HEK293 (cell line): ENCODE results near the gene PALM2AKAP2.
A peak's percentile ranks its signal among the peaks of the same experiment; 100 is the strongest.

Experiments used
- CTCF ChIA-PET: fragments of 350-600 bp; formaldehyde crosslinking; extraction: SDS; loops from one replicate; lab custom pipeline; 2021; ENCODE audit warnings: antibody characterized with exemption; lab: Yijun Ruan, JAX
- POLR2A ChIA-PET: fragments of 300-600 bp; formaldehyde crosslinking; extraction: SDS; loops from one replicate; lab custom pipeline; 2020; ENCODE audit warnings: antibody characterized with exemption, inconsistent platforms; lab: Yijun Ruan, JAX
- H3K27ac ChIP-seq: fragments of 200-500 bp; sonication (Bioruptor generic); 2 replicates; pipeline ENCODE4 v1.5.1; 2014; ENCODE audit warnings: low read depth, low read length, control low read depth, inconsistent platforms; ENCODE audit errors: extremely low read depth
- H3K36me3 ChIP-seq, 2 experiments: fragments of 200-500 bp in 1 of 2; sonication (Bioruptor generic) in 1 of 2; 1 replicate in 1 of 2; 2 replicates in 1 of 2; pipeline ENCODE4 v1.5.1; 2014 to 2017; ENCODE audit warnings: inconsistent platforms in 2 of 2, low read length in 2 of 2; ENCODE audit not compliant: control insufficient read depth in 2 of 2, insufficient read depth in 1 of 2
- H3K4me1 ChIP-seq: fragments of 200-500 bp; sonication (Bioruptor generic); 2 replicates; pipeline ENCODE4 v1.5.1; 2014; ENCODE audit warnings: mild to moderate bottlenecking, low read length, inconsistent platforms; ENCODE audit not compliant: control insufficient read depth, insufficient read depth
- H3K4me3 ChIP-seq: 2 replicates; pipeline ENCODE4 v1.5.1; 2011; ENCODE audit warnings: low read depth, mild to moderate bottlenecking, control low read depth, low read length, moderate library complexity
- H3K9me3 ChIP-seq: fragments of 200-500 bp; sonication (Bioruptor generic); 2 replicates; pipeline ENCODE4 v1.5.1; 2014; ENCODE audit warnings: low read depth, low read length, inconsistent platforms; ENCODE audit not compliant: control insufficient read depth, insufficient read depth
- FEZF1 ChIP-seq: fragments of 450-650 bp; formaldehyde crosslinking; IDR thresholded peaks from 2 replicates; pipeline ENCODE4 v1.5.1; 2016; ENCODE audit warnings: missing biosample characterization, missing genetic modification characterization
- KLF10 ChIP-seq: fragments of 450-650 bp; IDR thresholded peaks from 2 replicates; pipeline ENCODE4 v1.5.1; 2018; ENCODE audit warnings: missing biosample characterization, mild to moderate bottlenecking, missing genetic modification characterization
- OVOL3 ChIP-seq: fragments of 450-650 bp; formaldehyde crosslinking; IDR thresholded peaks from 2 replicates; pipeline ENCODE4 v1.5.1; 2016; ENCODE audit warnings: missing biosample characterization, missing genetic modification characterization
- RBAK ChIP-seq: fragments of 450-650 bp; formaldehyde crosslinking; IDR thresholded peaks from 2 replicates; pipeline ENCODE4 v1.5.1; 2016; ENCODE audit warnings: missing biosample characterization, missing genetic modification characterization
- SALL2 ChIP-seq: fragments of 450-650 bp; formaldehyde crosslinking; IDR thresholded peaks from 2 replicates; pipeline ENCODE4 v1.5.0; 2017; ENCODE audit warnings: missing biosample characterization, mild to moderate bottlenecking, missing genetic modification characterization, borderline replicate concordance
- SP3 ChIP-seq: fragments of 450-650 bp; formaldehyde crosslinking; IDR thresholded peaks from 2 replicates; pipeline ENCODE4 v1.5.1; 2016; ENCODE audit warnings: missing biosample characterization, missing genetic modification characterization
- SP7 ChIP-seq: fragments of 450-650 bp; formaldehyde crosslinking; IDR thresholded peaks from 2 replicates; pipeline ENCODE4 v1.5.1; 2016; ENCODE audit warnings: missing biosample characterization, missing genetic modification characterization
- ZBTB17 ChIP-seq: fragments of 450-650 bp; formaldehyde crosslinking; IDR thresholded peaks from 2 replicates; pipeline ENCODE4 v1.5.1; 2016; ENCODE audit warnings: missing biosample characterization, missing genetic modification characterization
- ZBTB48 ChIP-seq: fragments of 450-650 bp; formaldehyde crosslinking; IDR thresholded peaks from 2 replicates; pipeline ENCODE4 v1.5.1; 2016; ENCODE audit warnings: missing biosample characterization, missing genetic modification characterization
- ZNF112 ChIP-seq: fragments of 450-650 bp; formaldehyde crosslinking; IDR thresholded peaks from 2 replicates; pipeline ENCODE4 v1.5.0; 2017; ENCODE audit warnings: missing biosample characterization, missing genetic modification characterization
- ZNF302 ChIP-seq: fragments of 450-650 bp; formaldehyde crosslinking; IDR thresholded peaks from 2 replicates; pipeline ENCODE4 v1.5.1; 2016; ENCODE audit warnings: missing biosample characterization, missing genetic modification characterization, low read depth
- ZNF423 ChIP-seq: fragments of 450-650 bp; formaldehyde crosslinking; IDR thresholded peaks from 2 replicates; pipeline ENCODE4 v1.5.1; 2016; ENCODE audit warnings: missing biosample characterization, missing genetic modification characterization
- ZNF433 ChIP-seq: fragments of 450-650 bp; formaldehyde crosslinking; IDR thresholded peaks from 2 replicates; pipeline ENCODE4 v1.5.1; 2016; ENCODE audit warnings: missing biosample characterization, missing genetic modification characterization, low read depth
- ZNF530 ChIP-seq: fragments of 450-650 bp; formaldehyde crosslinking; IDR thresholded peaks from 2 replicates; pipeline ENCODE4 v1.5.1; 2016; ENCODE audit warnings: low read depth, missing biosample characterization, missing genetic modification characterization
- ZNF596 ChIP-seq: fragments of 450-650 bp; IDR thresholded peaks from 2 replicates; pipeline ENCODE4 v1.5.0; 2018; ENCODE audit warnings: missing biosample characterization, mild to moderate bottlenecking, missing genetic modification characterization, moderate library complexity
- ZNF658 ChIP-seq: fragments of 450-650 bp; formaldehyde crosslinking; IDR thresholded peaks from 2 replicates; pipeline ENCODE4; 2016; ENCODE audit warnings: missing biosample characterization, missing genetic modification characterization
- ZNF677 ChIP-seq: fragments of 450-650 bp; IDR thresholded peaks from 2 replicates; pipeline ENCODE4 v1.5.0; 2018; ENCODE audit warnings: missing biosample characterization, mild to moderate bottlenecking, missing genetic modification characterization, moderate library complexity
- ZNF701 ChIP-seq: fragments of 450-650 bp; formaldehyde crosslinking; IDR thresholded peaks from 2 replicates; pipeline ENCODE4 v1.5.1; 2016; ENCODE audit warnings: missing biosample characterization, missing genetic modification characterization
- ZNF776 ChIP-seq: fragments of 450-650 bp; formaldehyde crosslinking; IDR thresholded peaks from 2 replicates; pipeline ENCODE4 v1.5.0; 2017; ENCODE audit warnings: missing biosample characterization, missing genetic modification characterization, borderline replicate concordance
- ZNF785 ChIP-seq: fragments of 450-650 bp; formaldehyde crosslinking; IDR thresholded peaks from 2 replicates; pipeline ENCODE4 v1.5.1; 2016; ENCODE audit warnings: missing biosample characterization, missing genetic modification characterization
- TF ChIP-seq, protein P1 (sequence below): fragments of 450-650 bp; formaldehyde crosslinking; IDR thresholded peaks from 2 replicates; pipeline ENCODE4 v1.5.1; 2016; ENCODE audit warnings: missing biosample characterization, missing genetic modification characterization
- TF ChIP-seq, protein P2 (sequence below): fragments of 450-650 bp; formaldehyde crosslinking; IDR thresholded peaks from 2 replicates; pipeline ENCODE4 v1.5.1; 2017; ENCODE audit warnings: missing biosample characterization, missing genetic modification characterization
- TF ChIP-seq, protein P3 (sequence below): fragments of 450-650 bp; formaldehyde crosslinking; IDR thresholded peaks from 2 replicates; pipeline ENCODE4 v1.5.1; 2016; ENCODE audit warnings: missing biosample characterization, missing genetic modification characterization, borderline replicate concordance
- TF ChIP-seq, protein P4 (sequence below): fragments of 450-650 bp; formaldehyde crosslinking; IDR thresholded peaks from 2 replicates; pipeline ENCODE4 v1.5.1; 2016; ENCODE audit warnings: missing biosample characterization, missing genetic modification characterization
- TF ChIP-seq, protein P5 (sequence below): sonication (generic); formaldehyde crosslinking; IDR thresholded peaks from 2 replicates; pipeline ENCODE4 v1.8.1; 2022; ENCODE audit warnings: mild to moderate bottlenecking, moderate library complexity, missing genetic modification reagents
- TF ChIP-seq, protein P6 (sequence below): fragments of 450-650 bp; formaldehyde crosslinking; IDR thresholded peaks from 2 replicates; pipeline ENCODE4 v1.5.1; 2017; ENCODE audit warnings: missing biosample characterization, missing genetic modification characterization

PALM2AKAP2 gene

DNA sequence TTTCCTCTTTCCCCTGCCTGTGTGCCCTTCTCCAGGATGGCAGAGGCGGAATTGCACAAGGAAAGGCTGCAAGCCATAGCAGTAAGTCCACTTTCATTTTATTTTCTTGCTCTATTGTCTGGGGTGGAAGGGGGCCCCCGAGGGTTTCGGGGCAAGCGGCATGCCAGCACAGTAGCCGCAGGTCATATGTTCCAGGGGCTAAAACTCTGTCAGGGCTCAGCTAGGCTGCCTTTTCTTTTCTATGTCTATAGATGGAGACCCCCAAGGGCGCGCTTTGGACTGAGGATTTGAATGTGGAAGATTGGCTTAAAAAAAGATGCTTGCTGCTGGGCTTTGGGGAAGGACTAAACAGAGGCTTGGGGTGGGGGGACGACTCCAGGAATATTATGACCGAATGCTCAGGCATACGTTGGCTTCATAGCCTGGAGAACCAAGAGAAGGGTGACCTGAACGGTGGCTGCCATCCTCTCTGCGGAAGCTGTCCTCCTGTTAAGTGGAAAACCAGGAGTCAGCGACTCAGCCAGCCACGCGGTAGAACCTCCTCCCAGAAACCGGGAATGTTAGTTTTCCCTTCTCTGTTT is 545 bp downstream of the PALM2AKAP2 start (continued):
- TF ChIP-seq, protein P1, sequence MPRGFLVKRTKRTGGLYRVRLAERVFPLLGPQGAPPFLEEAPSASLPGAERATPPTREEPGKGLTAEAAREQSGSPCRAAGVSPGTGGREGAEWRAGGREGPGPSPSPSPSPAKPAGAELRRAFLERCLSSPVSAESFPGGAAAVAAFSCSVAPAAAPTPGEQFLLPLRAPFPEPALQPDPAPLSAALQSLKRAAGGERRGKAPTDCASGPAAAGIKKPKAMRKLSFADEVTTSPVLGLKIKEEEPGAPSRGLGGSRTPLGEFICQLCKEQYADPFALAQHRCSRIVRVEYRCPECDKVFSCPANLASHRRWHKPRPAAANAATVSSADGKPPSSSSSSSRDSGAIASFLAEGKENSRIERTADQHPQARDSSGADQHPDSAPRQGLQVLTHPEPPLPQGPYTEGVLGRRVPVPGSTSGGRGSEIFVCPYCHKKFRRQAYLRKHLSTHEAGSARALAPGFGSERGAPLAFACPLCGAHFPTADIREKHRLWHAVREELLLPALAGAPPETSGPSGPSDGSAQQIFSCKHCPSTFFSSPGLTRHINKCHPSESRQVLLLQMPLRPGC (tag by site-specific recombination) = no peak
- TF ChIP-seq ZNF658 = no peak
- TF ChIP-seq ZBTB48 (tag by site-specific recombination) = no peak
- no peak for TF ChIP-seq ZNF302 (tag by site-specific recombination)
- TF ChIP-seq ZNF530 (tag by site-specific recombination) = no peak
- no peak for TF ChIP-seq ZNF596 (tag by site-specific recombination)
- TF ChIP-seq ZNF701 (tag by site-specific recombination) = no peak
- TF ChIP-seq KLF10 (tag by site-specific recombination) = no peak
- TF ChIP-seq OVOL3 (tag by site-specific recombination) = no peak
- no peak for TF ChIP-seq SP3
- TF ChIP-seq, protein P2, sequence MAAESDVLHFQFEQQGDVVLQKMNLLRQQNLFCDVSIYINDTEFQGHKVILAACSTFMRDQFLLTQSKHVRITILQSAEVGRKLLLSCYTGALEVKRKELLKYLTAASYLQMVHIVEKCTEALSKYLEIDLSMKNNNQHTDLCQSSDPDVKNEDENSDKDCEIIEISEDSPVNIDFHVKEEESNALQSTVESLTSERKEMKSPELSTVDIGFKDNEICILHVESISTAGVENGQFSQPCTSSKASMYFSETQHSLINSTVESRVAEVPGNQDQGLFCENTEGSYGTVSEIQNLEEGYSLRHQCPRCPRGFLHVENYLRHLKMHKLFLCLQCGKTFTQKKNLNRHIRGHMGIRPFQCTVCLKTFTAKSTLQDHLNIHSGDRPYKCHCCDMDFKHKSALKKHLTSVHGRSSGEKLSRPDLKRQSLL = no peak
- TF ChIP-seq, protein P3, sequence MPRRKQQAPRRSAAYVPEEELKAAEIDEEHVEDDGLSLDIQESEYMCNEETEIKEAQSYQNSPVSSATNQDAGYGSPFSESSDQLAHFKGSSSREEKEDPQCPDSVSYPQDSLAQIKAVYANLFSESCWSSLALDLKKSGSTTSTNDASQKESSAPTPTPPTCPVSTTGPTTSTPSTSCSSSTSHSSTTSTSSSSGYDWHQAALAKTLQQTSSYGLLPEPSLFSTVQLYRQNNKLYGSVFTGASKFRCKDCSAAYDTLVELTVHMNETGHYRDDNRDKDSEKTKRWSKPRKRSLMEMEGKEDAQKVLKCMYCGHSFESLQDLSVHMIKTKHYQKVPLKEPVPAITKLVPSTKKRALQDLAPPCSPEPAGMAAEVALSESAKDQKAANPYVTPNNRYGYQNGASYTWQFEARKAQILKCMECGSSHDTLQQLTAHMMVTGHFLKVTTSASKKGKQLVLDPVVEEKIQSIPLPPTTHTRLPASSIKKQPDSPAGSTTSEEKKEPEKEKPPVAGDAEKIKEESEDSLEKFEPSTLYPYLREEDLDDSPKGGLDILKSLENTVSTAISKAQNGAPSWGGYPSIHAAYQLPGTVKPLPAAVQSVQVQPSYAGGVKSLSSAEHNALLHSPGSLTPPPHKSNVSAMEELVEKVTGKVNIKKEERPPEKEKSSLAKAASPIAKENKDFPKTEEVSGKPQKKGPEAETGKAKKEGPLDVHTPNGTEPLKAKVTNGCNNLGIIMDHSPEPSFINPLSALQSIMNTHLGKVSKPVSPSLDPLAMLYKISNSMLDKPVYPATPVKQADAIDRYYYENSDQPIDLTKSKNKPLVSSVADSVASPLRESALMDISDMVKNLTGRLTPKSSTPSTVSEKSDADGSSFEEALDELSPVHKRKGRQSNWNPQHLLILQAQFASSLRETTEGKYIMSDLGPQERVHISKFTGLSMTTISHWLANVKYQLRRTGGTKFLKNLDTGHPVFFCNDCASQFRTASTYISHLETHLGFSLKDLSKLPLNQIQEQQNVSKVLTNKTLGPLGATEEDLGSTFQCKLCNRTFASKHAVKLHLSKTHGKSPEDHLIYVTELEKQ (tag by site-specific recombination) = no peak
- TF ChIP-seq, protein P4, sequence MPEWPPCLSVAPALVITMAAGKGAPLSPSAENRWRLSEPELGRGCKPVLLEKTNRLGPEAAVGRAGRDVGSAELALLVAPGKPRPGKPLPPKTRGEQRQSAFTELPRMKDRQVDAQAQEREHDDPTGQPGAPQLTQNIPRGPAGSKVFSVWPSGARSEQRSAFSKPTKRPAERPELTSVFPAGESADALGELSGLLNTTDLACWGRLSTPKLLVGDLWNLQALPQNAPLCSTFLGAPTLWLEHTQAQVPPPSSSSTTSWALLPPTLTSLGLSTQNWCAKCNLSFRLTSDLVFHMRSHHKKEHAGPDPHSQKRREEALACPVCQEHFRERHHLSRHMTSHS = no peak
- peak; percentile 66 for TF ChIP-seq ZBTB17
- no peak for TF ChIP-seq SP7 (tag by site-specific recombination)
- TF ChIP-seq FEZF1 = no peak
- no peak for TF ChIP-seq ZNF433 (tag by site-specific recombination)
- TF ChIP-seq, all 188 proteins: peak for 9

DNA sequence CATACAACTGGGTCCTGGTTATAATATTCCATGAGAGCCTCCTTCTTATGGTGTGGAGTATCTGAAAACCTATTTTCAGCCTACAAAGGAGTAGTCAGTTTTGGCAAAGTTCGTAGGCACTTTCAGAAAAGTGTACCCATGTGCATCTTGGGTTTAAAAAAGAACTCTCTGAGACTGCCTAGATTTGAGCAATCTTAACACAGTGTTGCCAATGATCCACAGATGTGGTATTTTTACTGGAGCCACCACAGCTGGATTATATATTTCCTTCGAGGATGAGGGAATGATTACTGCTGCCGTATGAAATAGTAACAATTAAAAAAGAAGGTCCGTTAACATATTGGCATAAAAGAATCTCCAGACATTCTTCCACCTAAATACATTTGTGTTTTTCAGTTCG is 1.1 kb downstream of the PALM2AKAP2 start:
- no peaks in the 10 kb centered on the region for H3K9me3 ChIP-seq
- POLR2A ChIA-PET = interaction anchor here (2.1 to 2.3 kb wide), 2 partner anchors 10 to 35 kb away, joined by 7 to 8 read pairs; no protein-coding TSS in a partner anchor
- H3K36me3 ChIP-seq = no peaks in the 10 kb centered on the region
- CTCF ChIA-PET = interaction anchor here (0.6 to 2.3 kb wide), 2 partner anchors 36 to 60 kb away, joined by 3 to 15 read pairs; no protein-coding TSS in a partner anchor
- H3K4me1 ChIP-seq = no peaks in the 10 kb centered on the region; the same call in 1 of the 2 replicates
- H3K27ac ChIP-seq = peak overlapping the region; percentile 76; the same call in 1 of the 2 replicates
- H3K4me3 ChIP-seq = peak overlapping the region; percentile 68
- TF ChIP-seq ZNF776 (tag by site-specific recombination) (no peak), ZNF785 (no peak), ZNF423 (tag by site-specific recombination) (no peak), RBAK (tag by site-specific recombination) (no peak), ZNF112 (tag by site-specific recombination) (no peak), ZNF677 (tag by site-specific recombination) (no peak), SALL2 (tag by site-specific recombination) (no peak)
- TF ChIP-seq, protein P5, sequence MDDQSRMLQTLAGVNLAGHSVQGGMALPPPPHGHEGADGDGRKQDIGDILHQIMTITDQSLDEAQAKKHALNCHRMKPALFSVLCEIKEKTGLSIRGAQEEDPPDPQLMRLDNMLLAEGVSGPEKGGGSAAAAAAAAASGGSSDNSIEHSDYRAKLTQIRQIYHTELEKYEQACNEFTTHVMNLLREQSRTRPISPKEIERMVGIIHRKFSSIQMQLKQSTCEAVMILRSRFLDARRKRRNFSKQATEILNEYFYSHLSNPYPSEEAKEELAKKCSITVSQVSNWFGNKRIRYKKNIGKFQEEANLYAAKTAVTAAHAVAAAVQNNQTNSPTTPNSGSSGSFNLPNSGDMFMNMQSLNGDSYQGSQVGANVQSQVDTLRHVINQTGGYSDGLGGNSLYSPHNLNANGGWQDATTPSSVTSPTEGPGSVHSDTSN (CRISPR knock-in tag) = no peak
- TF ChIP-seq, protein P6, sequence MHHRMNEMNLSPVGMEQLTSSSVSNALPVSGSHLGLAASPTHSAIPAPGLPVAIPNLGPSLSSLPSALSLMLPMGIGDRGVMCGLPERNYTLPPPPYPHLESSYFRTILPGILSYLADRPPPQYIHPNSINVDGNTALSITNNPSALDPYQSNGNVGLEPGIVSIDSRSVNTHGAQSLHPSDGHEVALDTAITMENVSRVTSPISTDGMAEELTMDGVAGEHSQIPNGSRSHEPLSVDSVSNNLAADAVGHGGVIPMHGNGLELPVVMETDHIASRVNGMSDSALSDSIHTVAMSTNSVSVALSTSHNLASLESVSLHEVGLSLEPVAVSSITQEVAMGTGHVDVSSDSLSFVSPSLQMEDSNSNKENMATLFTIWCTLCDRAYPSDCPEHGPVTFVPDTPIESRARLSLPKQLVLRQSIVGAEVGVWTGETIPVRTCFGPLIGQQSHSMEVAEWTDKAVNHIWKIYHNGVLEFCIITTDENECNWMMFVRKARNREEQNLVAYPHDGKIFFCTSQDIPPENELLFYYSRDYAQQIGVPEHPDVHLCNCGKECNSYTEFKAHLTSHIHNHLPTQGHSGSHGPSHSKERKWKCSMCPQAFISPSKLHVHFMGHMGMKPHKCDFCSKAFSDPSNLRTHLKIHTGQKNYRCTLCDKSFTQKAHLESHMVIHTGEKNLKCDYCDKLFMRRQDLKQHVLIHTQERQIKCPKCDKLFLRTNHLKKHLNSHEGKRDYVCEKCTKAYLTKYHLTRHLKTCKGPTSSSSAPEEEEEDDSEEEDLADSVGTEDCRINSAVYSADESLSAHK = no peak
